C4-2B (cell line): Measurements from ENCODE around the gene MIA.

Source experiments
- CTCF ChIP-seq: fragments of 450-650 bp; conservative IDR thresholded peaks from 2 replicates; pipeline ENCODE4 v1.5.1; 2017; ENCODE audit warnings: mild to moderate bottlenecking
- ZFX ChIP-seq: fragments of 450-650 bp; IDR thresholded peaks from 2 replicates; pipeline ENCODE4 v1.6.1; 2017

- TF ChIP-seq CTCF (no peak), ZFX (no peak)
These were observed 5.8 kb downstream of the MIA start for GRCh38 chr19:40781140-40781539.
